ENCODE measurements around the gene CALR3.
"Not testable (repeated sequence)": the region's sequence is repeated elsewhere in the genome, so short reads cannot be mapped to it uniquely, and the experiment has no call there.

Gene CALR3

GRCh38 chr19:16516923-16517610 is 21.1 kb upstream of the CALR3 start:
- no peaks in the 10 kb centered on the region for H3K4me1 Mint-ChIP-seq (ENCODE audit: low read depth)
- no peak overlapping the region for H3K4me3 Mint-ChIP-seq
- H3K27me3 Mint-ChIP-seq = no peaks in the 10 kb centered on the region
- no peak overlapping the region for H3K27ac Mint-ChIP-seq
- no peaks in the 10 kb centered on the region for H3K36me3 Mint-ChIP-seq
- H3K9me3 Mint-ChIP-seq (ENCODE audit: low read depth) = no peaks in the 10 kb centered on the region

DNA sequence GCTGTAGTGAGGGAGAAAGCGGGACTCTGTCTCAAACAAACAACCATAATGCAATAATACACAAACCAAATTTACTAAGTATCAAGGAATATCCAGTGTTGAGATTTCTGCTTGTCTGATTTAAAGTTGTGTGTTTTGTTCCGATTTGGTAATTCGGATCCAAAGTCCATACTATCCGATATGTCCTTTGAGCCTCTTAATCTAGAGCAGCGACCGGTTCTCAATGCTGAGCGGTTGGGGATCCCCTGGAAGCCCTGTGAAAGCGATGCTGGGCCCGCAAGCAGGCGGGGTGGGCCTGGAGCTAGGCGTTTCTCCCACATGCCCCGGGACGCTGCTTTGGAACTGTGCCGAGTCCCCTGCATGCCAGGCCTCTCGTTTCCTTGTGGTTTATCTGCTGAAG is 20.4 kb upstream of the CALR3 start:
- no peaks in the 10 kb centered on the region for H3K36me3 Mint-ChIP-seq
- no peak overlapping the region for H3K27ac Mint-ChIP-seq
- H3K9me3 Mint-ChIP-seq (ENCODE audit: low read depth) = no peaks in the 10 kb centered on the region
- no peaks in the 10 kb centered on the region for H3K4me1 Mint-ChIP-seq (ENCODE audit: low read depth)
- H3K27me3 Mint-ChIP-seq = no peaks in the 10 kb centered on the region
- no peak overlapping the region for H3K4me3 Mint-ChIP-seq

DNA sequence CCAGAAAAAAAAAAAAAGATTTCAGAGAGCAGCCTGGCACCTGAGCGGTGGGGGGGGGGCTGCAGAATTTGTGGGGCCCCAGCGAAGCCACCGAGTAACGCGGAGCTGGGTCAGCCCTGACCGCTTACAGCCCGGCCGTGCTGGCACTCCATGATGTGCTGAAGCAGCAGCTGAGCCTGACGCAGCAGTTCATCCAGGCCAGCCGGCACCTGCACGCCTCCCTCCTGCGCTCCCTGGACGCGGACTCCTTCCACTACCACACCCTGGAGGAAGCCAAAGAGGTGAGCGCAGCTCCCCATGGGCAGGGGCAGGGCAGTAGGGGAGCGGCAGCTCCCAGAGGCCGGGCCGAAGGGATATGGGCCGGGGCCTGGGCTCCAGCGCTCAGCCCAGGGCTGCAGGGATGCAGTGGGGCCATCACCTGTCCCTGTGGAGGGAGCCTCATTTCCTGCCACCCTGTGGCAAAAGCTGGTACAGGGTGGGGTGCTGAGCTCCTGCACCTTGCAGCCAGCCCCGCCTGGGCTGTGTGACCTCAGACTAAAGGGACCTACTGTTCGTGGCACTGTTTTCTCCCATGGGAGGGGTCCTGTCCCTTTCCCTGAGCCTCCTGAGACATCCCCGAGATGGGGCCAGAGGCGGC is 18.5 kb upstream of the CALR3 start:
- no peaks in the 10 kb centered on the region for H3K4me1 Mint-ChIP-seq (ENCODE audit: low read depth)
- no peak overlapping the region for H3K4me3 Mint-ChIP-seq
- H3K9me3 Mint-ChIP-seq (ENCODE audit: low read depth) = no peaks in the 10 kb centered on the region
- no peak overlapping the region for H3K27ac Mint-ChIP-seq
- H3K36me3 Mint-ChIP-seq = peaks cover 2% of the 10 kb centered on the region
- H3K27me3 Mint-ChIP-seq = no peaks in the 10 kb centered on the region

DNA sequence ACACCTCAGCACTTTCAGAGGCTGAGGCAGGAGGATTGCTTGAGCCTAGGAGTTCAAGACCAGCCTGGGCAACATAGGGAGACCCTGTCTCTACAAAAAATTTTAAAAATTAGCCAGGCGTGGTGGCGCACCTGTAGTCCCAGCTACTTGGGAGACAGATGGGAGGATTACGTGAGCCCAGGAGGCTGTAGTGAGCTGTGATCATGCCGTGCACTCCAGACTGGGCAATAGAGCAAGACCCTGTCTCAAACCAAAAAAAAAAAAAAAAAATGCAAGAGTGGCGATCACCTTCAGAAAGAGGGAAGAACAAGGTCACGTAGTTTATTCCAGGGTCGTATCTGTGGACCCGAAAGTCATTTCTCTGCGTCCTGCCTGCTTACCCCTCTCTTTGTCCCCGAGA is 16.6 kb upstream of the CALR3 start:
- H3K27me3 Mint-ChIP-seq; H3K9me3 Mint-ChIP-seq (ENCODE audit: low read depth); H3K27ac Mint-ChIP-seq; H3K36me3 Mint-ChIP-seq; H3K4me3 Mint-ChIP-seq; H3K4me1 Mint-ChIP-seq (ENCODE audit: low read depth): not testable (repeated sequence)

GRCh38 chr19:16509141-16510061 is 13.4 kb upstream of the CALR3 start:
- H3K4me3 Mint-ChIP-seq = no peak overlapping the region
- peaks cover 2% of the 10 kb centered on the region for H3K36me3 Mint-ChIP-seq
- no peaks in the 10 kb centered on the region for H3K27me3 Mint-ChIP-seq
- H3K4me1 Mint-ChIP-seq (ENCODE audit: low read depth) = no peaks in the 10 kb centered on the region
- H3K27ac Mint-ChIP-seq = no peak overlapping the region
- no peaks in the 10 kb centered on the region for H3K9me3 Mint-ChIP-seq (ENCODE audit: low read depth)

DNA sequence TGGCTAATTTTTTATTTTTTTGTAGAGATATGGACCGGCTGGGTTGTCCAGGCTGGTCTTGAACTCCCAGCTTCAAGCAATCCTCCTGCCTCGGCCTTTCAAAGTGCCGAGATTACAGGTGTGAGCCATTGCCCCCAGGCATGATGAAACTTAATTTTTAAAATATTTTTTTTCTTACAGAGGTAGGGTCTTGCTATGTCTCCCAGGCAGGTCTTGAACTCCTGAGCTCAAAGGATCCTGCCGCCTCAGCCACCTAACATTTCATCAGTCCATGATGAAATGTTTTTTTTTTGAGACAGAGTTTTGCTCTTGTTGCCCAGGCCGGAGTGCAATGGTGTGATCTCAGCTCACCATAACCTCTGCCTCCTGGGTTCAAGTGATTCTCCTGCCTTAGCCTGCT is 12.6 kb upstream of the CALR3 start:
- Mint-ChIP-seq H3K9me3 (ENCODE audit: low read depth) (no peaks in the 10 kb centered on the region), H3K36me3 (peaks cover 2% of the 10 kb centered on the region), H3K27ac (no peak overlapping the region), H3K4me1 (ENCODE audit: low read depth) (no peaks in the 10 kb centered on the region), H3K4me3 (no peak overlapping the region), H3K27me3 (no peaks in the 10 kb centered on the region)

- Mint-ChIP-seq H3K4me3 (no peak overlapping the region), H3K27me3 (no peaks in the 10 kb centered on the region), H3K9me3 (ENCODE audit: low read depth) (no peaks in the 10 kb centered on the region), H3K4me1 (ENCODE audit: low read depth) (no peaks in the 10 kb centered on the region), H3K27ac (no peak overlapping the region), H3K36me3 (peaks cover 2% of the 10 kb centered on the region)
Observed at GRCh38 chr19:16506961-16507360, 11.0 kb upstream of the CALR3 start.

- H3K9me3 Mint-ChIP-seq (ENCODE audit: low read depth); H3K36me3 Mint-ChIP-seq; H3K4me1 Mint-ChIP-seq (ENCODE audit: low read depth); H3K4me3 Mint-ChIP-seq; H3K27ac Mint-ChIP-seq; H3K27me3 Mint-ChIP-seq: not testable (repeated sequence)
Observed at GRCh38 chr19:16506161-16506560, 10.2 kb upstream of the CALR3 start.

DNA sequence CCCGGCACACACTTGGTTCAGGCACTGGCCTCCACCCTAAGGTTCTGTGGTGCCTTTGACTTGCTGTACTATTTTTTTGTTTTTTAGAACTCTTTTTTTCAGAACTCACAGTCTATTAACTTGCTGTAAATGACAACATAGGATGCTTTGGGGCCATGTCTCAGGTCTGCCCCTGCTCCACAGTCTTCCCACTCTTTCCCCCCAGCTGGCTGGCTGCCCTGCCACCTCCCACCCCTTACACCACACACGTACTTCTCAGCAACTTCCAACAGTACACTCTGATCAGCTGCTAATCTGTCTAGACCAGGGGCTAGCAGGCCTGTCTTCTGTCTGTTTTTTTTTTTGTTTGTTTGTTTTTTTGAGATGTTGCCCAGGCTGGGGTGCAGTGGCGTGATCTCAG is 8.3 kb upstream of the CALR3 start:
- peaks cover 3% of the 10 kb centered on the region for H3K36me3 Mint-ChIP-seq
- H3K4me1 Mint-ChIP-seq (ENCODE audit: low read depth) = no peaks in the 10 kb centered on the region
- H3K9me3 Mint-ChIP-seq (ENCODE audit: low read depth) = no peaks in the 10 kb centered on the region
- no peak overlapping the region for H3K27ac Mint-ChIP-seq
- H3K4me3 Mint-ChIP-seq = no peak overlapping the region
- no peaks in the 10 kb centered on the region for H3K27me3 Mint-ChIP-seq

DNA sequence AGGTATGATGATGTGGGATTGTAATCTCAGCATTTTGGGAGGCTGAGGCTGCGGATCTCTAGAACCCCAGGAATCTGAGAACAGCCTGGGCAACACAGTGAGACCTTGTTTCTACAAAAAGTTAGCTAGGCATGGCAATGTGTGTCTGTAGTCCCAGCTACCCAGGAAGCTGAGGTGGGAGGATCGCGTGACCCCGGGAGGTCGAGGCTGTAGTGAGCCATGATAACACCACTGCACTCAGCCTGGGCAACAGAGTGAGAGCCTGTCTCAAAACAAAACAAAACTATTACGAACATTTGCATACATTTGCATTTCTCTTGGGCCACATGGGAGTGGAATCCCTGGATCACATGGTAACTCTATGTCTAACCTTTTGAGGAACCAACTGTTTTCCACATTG is 1.9 kb upstream of the CALR3 start:
- Mint-ChIP-seq H3K9me3 (ENCODE audit: low read depth) (no peaks in the 10 kb centered on the region), H3K27me3 (no peaks in the 10 kb centered on the region), H3K4me1 (ENCODE audit: low read depth) (peaks cover 15% of the 10 kb centered on the region), H3K27ac (no peak overlapping the region), H3K4me3 (peak overlapping the region; percentile 92), H3K36me3 (peaks cover 3% of the 10 kb centered on the region)

DNA sequence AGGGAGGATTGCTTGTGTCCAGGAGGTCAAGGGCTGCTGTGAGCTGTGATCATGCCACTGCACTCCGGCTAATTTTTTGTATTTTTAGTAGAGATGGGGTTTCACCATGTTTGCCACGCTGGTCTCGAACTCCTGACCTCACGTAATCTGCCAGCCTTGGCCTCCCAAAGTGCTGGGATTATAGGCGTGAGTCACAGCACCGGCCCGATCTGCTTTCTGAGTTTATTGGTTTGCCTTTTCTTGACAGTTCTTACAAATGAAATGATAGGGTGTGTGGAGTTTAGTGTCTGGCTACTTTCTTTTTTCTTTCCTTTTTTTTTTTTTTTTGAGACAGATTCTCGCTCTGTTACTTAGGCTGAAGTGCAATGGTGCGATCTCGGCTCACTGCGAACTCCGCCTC is 1.1 kb upstream of the CALR3 start:
- H3K4me1 Mint-ChIP-seq (ENCODE audit: low read depth) = peaks cover 15% of the 10 kb centered on the region
- H3K36me3 Mint-ChIP-seq = peaks cover 3% of the 10 kb centered on the region
- no peaks in the 10 kb centered on the region for H3K27me3 Mint-ChIP-seq
- H3K9me3 Mint-ChIP-seq (ENCODE audit: low read depth) = no peaks in the 10 kb centered on the region
- H3K27ac Mint-ChIP-seq = no peak overlapping the region
- peak overlapping the region; percentile 92 for H3K4me3 Mint-ChIP-seq

DNA sequence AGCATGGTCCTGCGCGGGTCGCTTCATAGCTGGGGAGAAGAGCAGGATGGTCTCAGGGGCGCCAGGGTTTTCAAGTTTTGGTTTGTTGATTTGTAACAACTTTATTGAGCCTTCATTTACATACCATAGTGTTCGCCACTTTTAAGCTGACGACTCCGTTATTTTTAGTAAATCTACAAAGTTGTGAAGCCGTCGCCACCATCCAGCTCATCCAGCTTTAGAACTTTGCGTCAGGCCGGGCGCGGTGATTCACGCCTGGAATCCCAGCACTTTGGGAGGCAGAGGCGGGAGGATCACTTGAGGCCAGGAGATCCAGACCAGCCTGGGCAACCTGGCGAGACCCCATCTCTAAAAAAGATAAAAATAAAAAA is 631 bp upstream of the CALR3 start:
- peak overlapping the region; percentile 76 for H3K27ac Mint-ChIP-seq

GRCh38 chr19:16486476-16486875 is 9.5 kb downstream of the CALR3 start:
- H3K4me3 Mint-ChIP-seq; H3K4me1 Mint-ChIP-seq (ENCODE audit: low read depth); H3K27ac Mint-ChIP-seq; H3K9me3 Mint-ChIP-seq (ENCODE audit: low read depth); H3K36me3 Mint-ChIP-seq; H3K27me3 Mint-ChIP-seq: not testable (repeated sequence)

More for the DNA sequence above, 631 bp upstream of the CALR3 start:
- Mint-ChIP-seq H3K9me3 (ENCODE audit: low read depth) (no peaks in the 10 kb centered on the region), H3K36me3 (peaks cover 3% of the 10 kb centered on the region), H3K4me3 (peak overlapping the region; percentile 92), H3K4me1 (ENCODE audit: low read depth) (peaks cover 15% of the 10 kb centered on the region), H3K27me3 (no peaks in the 10 kb centered on the region)

DNA sequence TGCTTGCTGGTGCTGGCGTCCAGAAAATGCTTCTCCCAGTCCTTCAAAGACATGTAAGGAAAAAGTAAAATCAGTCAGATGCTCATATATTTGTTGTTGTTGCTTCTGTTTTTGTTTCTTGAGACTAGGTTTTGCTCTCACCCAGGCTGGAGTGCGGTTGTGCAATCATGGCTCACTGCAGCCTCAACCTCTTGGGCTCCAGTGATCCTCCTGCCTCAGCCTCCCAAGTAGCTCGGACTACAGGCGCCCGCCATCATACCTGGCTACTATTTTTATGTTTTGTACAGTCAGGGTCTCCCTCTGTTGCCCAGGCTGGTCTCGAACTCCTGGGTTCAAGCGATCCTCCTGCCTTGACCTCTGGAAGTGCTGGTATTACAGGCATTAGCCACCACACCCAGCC is 13.2 kb downstream of the CALR3 start:
- H3K27me3 Mint-ChIP-seq = no peaks in the 10 kb centered on the region
- H3K4me3 Mint-ChIP-seq = no peak overlapping the region
- H3K27ac Mint-ChIP-seq = no peak overlapping the region
- no peaks in the 10 kb centered on the region for H3K36me3 Mint-ChIP-seq
- no peaks in the 10 kb centered on the region for H3K4me1 Mint-ChIP-seq (ENCODE audit: low read depth)
- H3K9me3 Mint-ChIP-seq (ENCODE audit: low read depth) = no peaks in the 10 kb centered on the region

DNA sequence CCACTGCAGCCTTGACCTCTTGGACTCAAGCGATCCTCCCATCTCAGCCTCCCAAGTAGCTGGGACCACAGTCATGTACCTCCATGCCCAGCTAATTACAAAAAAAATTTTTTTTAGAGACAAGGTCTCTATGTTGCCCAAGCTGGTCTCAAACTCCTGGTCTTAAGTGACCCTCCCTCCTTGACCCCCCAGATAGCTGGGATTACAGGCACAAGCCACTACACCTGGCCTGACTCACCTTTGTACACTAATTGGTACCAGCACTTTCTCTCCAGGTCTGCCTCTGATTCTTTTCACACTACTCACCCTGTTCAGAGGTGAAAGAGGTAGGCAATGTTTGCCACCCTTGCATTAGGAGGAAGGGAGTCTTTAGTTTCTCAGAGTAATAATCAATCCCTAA is 18.7 kb downstream of the CALR3 start:
- Mint-ChIP-seq H3K27ac (no peak overlapping the region), H3K9me3 (ENCODE audit: low read depth) (no peaks in the 10 kb centered on the region), H3K4me3 (no peak overlapping the region), H3K4me1 (ENCODE audit: low read depth) (peaks cover 1% of the 10 kb centered on the region), H3K27me3 (peaks cover 2% of the 10 kb centered on the region), H3K36me3 (no peaks in the 10 kb centered on the region)
